Endothelial cell of umbilical vein (primary cell): ENCODE measurements around the gene IL13RA1. TPM values are rescaled to one million over a fixed set of nuclear protein-coding genes. Genes with fewer than 3 reads are reported as not detected.

Experiments
- Bru-seq: library from RNA; stranded (reverse); fragments of 400-500 nt; gene quantifications from one replicate; lab custom pipeline; 2021; lab: Mats Ljungman, UMichigan
- BruChase-seq, 2 experiments: library from RNA; stranded (reverse); fragments of 400-500 nt; gene quantifications; one replicate each; lab custom pipeline; 2021; lab: Mats Ljungman, UMichigan
- BruUV-seq: library from RNA; stranded (reverse); fragments of 400-500 nt; replicated peaks from 2 replicates; lab custom pipeline; 2021; lab: Mats Ljungman, UMichigan
- CTCF ChIA-PET: fragments of 300-600, 350-600 bp; sonication (Branson Sonifier 250); formaldehyde crosslinking; loops from one replicate; lab custom pipeline; 2021; ENCODE audit warnings: antibody characterized with exemption, inconsistent platforms; lab: Charles Lee
- POLR2A ChIA-PET: fragments of 300-600, 350-600 bp; sonication (Branson Sonifier 250); formaldehyde crosslinking; loops from one replicate; lab custom pipeline; 2021; ENCODE audit warnings: antibody characterized with exemption, inconsistent platforms; lab: Charles Lee
- DNase-seq: peaks from one replicate; pipeline ENCODE4 v3.0.0-alpha.2; 2011; ENCODE audit warnings: low read depth, low spot score
- FAIRE-seq: peaks from 2 replicates; lab custom pipeline; 2011; peaks lifted over from hg19 to GRCh38; lab: Jason Lieb, UNC
- H2AFZ ChIP-seq: 2 replicates; pipeline ENCODE4 v1.6.0; 2012; ENCODE audit warnings: low read depth, low read length, control low read depth, inconsistent platforms
- H3K27ac ChIP-seq: 2 replicates; pipeline ENCODE4 v1.5.1; 2011; ENCODE audit warnings: low read depth, mild to moderate bottlenecking, control low read depth, low read length, moderate library complexity; ENCODE audit not compliant: insufficient read depth
- H3K27me3 ChIP-seq, 2 experiments: 2 replicates each; pipeline versions ENCODE4 v1.6.0 to v1.6.1; 2011; ENCODE audit warnings: low read length in 2 of 2, mixed read lengths in 1 of 2; ENCODE audit not compliant: control insufficient read depth in 2 of 2, insufficient read depth in 2 of 2
- H3K36me3 ChIP-seq, 2 experiments: 2 replicates in 1 of 2; 3 replicates in 1 of 2; pipeline ENCODE4 v1.5.1; 2011; ENCODE audit warnings: low read length in 2 of 2, mild to moderate bottlenecking in 1 of 2, moderate library complexity in 1 of 2; ENCODE audit not compliant: control insufficient read depth in 2 of 2, insufficient read depth in 2 of 2; ENCODE audit errors: extremely low read depth in 1 of 2
- H3K4me1 ChIP-seq: 3 replicates; pipeline ENCODE4 v1.5.1; 2011; ENCODE audit warnings: mild to moderate bottlenecking, low read length; ENCODE audit not compliant: control insufficient read depth, insufficient read depth; ENCODE audit errors: extremely low read depth
- H3K4me2 ChIP-seq: 2 replicates; pipeline ENCODE4 v1.6.1; 2011; ENCODE audit warnings: low read length, control low read depth, mixed read lengths; ENCODE audit not compliant: insufficient read depth
- H3K4me3 ChIP-seq, 3 experiments: fragments of 200-600 bp in 1 of 3; sonication (generic), shearing (Covaris generic) in 1 of 3; replicated peaks in 1 of 3; 2 replicates each; pipeline ENCODE4 v1.5.1; 2011 to 2016; ENCODE audit warnings: control low read depth in 3 of 3, low read length in 3 of 3, mild to moderate bottlenecking in 2 of 3, inconsistent platforms in 1 of 3, low read depth in 1 of 3, moderate library complexity in 1 of 3; ENCODE audit not compliant: insufficient read depth in 1 of 3
- H3K79me2 ChIP-seq: 2 replicates; pipeline ENCODE4 v1.6.0; 2012; ENCODE audit warnings: low read length, inconsistent platforms; ENCODE audit not compliant: control insufficient read depth, insufficient read depth
- H3K9ac ChIP-seq: replicated peaks from 2 replicates; pipeline ENCODE3; 2011; ENCODE audit warnings: low read length, control low read depth; ENCODE audit not compliant: insufficient read depth; ENCODE audit errors: extremely low read depth
- H3K9me1 ChIP-seq: replicated peaks from 3 replicates; pipeline ENCODE4 v1.6.0; 2011; ENCODE audit warnings: mild to moderate bottlenecking, low read length; ENCODE audit not compliant: control insufficient read depth, insufficient read depth; ENCODE audit errors: extremely low read depth
- H3K9me3 ChIP-seq: replicated peaks from 2 replicates; pipeline ENCODE4 v1.5.1; 2012; ENCODE audit warnings: low read length, inconsistent platforms; ENCODE audit not compliant: control insufficient read depth, insufficient read depth
- H4K20me1 ChIP-seq: replicated peaks from 2 replicates; pipeline ENCODE3; 2011; ENCODE audit warnings: mild to moderate bottlenecking, low read length; ENCODE audit not compliant: control insufficient read depth, insufficient read depth; ENCODE audit errors: extremely low read depth
- FOS ChIP-seq: IDR thresholded peaks from 2 replicates; pipeline ENCODE4 v1.6.1; 2011; ENCODE audit warnings: mild to moderate bottlenecking, low read length, moderate library complexity, borderline replicate concordance; ENCODE audit not compliant: insufficient read depth
- GATA2 ChIP-seq: IDR thresholded peaks from 2 replicates; pipeline ENCODE4 v1.7.0; 2011; ENCODE audit warnings: low read depth, mild to moderate bottlenecking, moderate library complexity, mixed read lengths, low read length; ENCODE audit not compliant: insufficient read length, insufficient read depth
- JUN ChIP-seq: IDR thresholded peaks from 2 replicates; pipeline ENCODE4 v1.6.1; 2011; ENCODE audit warnings: borderline replicate concordance, low read depth; ENCODE audit not compliant: insufficient read length, insufficient read depth
- MYC ChIP-seq: IDR thresholded peaks from one replicate; pipeline ENCODE4 v1.6.1; 2011; ENCODE audit warnings: mild to moderate bottlenecking, low read depth, low read length
- POLR2A ChIP-seq: IDR thresholded peaks from 2 replicates; pipeline ENCODE4 v1.6.1; 2012; ENCODE audit warnings: low read depth, mild to moderate bottlenecking, control low read depth, low read length
- POLR2AphosphoS5 ChIP-seq: IDR thresholded peaks from 2 replicates; pipeline ENCODE4 v1.6.1; 2012; ENCODE audit warnings: low read depth, mild to moderate bottlenecking, control low read depth, low read length, moderate library complexity; ENCODE audit not compliant: insufficient read depth
- dilution Hi-C: fragments of 300-500 bp; cut with MboI; formaldehyde crosslinking; loops from one replicate; pipeline ENCODE4 v1.15.0; 2019; ENCODE audit warnings: low sequenced_read_pairs; ENCODE audit not compliant: extremely low pct_ligation_motif_present
- intact Hi-C: fragments of 100-400 bp; cut with micrococcal nuclease; formaldehyde crosslinking; loops from one replicate; pipeline ENCODE4 v1.10.0; 2022
- long read RNA-seq: library from polyadenylated mRNA; stranded (forward); transcript quantifications from one replicate; pipeline ENCODE4 v2.0.0, GENCODE V29; 2021
- polyA minus RNA-seq, 3 experiments: library from RNA; depleted of rRNA, polyadenylated mRNA; stranded (reverse); fragments of >200 nt; gene quantifications; 1 replicate in 1 of 3; 2 replicates in 2 of 3; pipeline ENCODE4 v1.2.3, GENCODE V29; 2011
- polyA plus RNA-seq, 4 experiments: library from polyadenylated mRNA; depleted of rRNA in 3 of 4; stranded (reverse) in 3 of 4; unstranded in 1 of 4; fragments of >200 nt; gene quantifications; 2 replicates each; pipeline versions ENCODE4 v1.2.1 to v1.2.3, GENCODE V29; 2011 to 2012; ENCODE audit warnings: missing spikeins in 1 of 4
- total RNA-seq: library from RNA; stranded (reverse); gene quantifications from 2 replicates; pipeline ENCODE4 v1.2.3, GENCODE V29; 2021
- TF ChIP-seq, protein P1 (sequence below): IDR thresholded peaks from 2 replicates; pipeline ENCODE4 v1.6.1; 2011; ENCODE audit not compliant: insufficient read depth, insufficient read length
- TF ChIP-seq, protein P2 (sequence below), 2 donors: IDR thresholded peaks; 1 replicate in 1 of 2; 2 replicates in 1 of 2; pipeline ENCODE4 v1.5.1; 2011; ENCODE audit warnings: low read length in 2 of 2, mild to moderate bottlenecking in 2 of 2, moderate library complexity in 2 of 2, control low read depth in 1 of 2, inconsistent platforms in 1 of 2, low read depth in 1 of 2; ENCODE audit not compliant: insufficient read depth in 1 of 2; ENCODE audit errors: extremely low read depth in 1 of 2

IL13RA1 gene
- 61.9 and 66.4 TPM in 2 replicates for total RNA-seq
- 32.8 and 40.7 TPM in 2 replicates for polyA plus RNA-seq
- polyA plus RNA-seq (2011; cell fraction: cytosol; rRNA removed): 45.2 and 46.9 TPM in 2 replicates
- polyA plus RNA-seq (2011; cell fraction: nucleus; rRNA removed): 24.0 and 31.2 TPM in 2 replicates
- 68.4 and 74.8 TPM in 2 replicates for polyA plus RNA-seq (2012)
- polyA minus RNA-seq: 35.9 and 49.6 TPM in 2 replicates
- polyA minus RNA-seq (2011; cell fraction: cytosol; rRNA and poly(A)+ RNA removed): 15.4 TPM
- 21.7 and 33.2 TPM in 2 replicates for polyA minus RNA-seq (2011; cell fraction: nucleus; rRNA and poly(A)+ RNA removed)
- percentile 72 among the genes with signal in this experiment for Bru-seq, nascent RNA
- BruChase-seq, experiment 1, labeled RNA remaining after a 6-hour chase: percentile 83 among the genes with signal in this experiment
- BruChase-seq, experiment 2, labeled RNA remaining after a 2-hour chase: percentile 73 among the genes with signal in this experiment
- long read RNA-seq, full-length matches to known transcripts: 149 of 181 reads
- long read RNA-seq, partial matches to known transcripts: 7 of 181 reads
- long read RNA-seq, other reads (novel, unspliced or antisense): 25 of 181 reads

DNA sequence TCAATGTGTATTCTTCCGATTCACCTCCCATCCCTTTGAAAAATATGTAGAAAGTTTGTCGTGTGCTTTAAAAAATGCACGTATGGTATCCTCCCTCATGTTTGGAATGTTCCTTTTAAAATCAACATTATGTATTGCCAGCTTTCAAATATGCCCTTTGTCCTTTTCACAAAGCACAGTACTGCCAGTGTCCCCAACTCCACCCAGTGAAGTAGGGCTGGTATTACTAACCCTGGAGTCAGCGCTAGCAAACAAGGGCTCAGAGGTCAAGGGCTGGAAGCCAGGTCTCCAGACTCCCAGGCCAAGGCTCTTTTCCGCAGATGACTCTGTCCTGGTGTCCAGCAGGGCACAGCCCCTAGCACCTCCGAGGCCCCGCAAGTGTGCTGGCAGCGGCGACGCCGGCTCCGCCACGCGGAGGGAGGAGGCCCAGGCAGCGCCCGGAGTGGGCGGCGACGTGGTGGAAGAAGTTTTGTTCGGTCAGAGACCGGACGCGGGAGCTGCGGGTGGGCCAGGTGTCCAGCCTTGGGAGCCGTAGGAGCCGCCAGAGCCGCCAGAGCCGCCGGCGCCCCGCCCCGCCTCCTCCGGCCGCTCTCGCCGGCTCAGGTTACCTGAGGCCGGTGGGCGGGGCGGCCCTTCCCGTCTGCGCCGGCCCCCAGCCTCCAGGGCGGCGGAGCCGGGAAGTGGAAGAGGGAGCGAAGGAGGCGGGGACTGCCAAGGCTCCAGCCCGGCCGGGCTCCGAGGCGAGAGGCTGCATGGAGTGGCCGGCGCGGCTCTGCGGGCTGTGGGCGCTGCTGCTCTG, at the start of gene IL13RA1:
TSS of gene IL13RA1 (plus strand) at position 720 of the 799 bp plus-strand sequence. CDS start at position 753, 33 bp downstream.
- Histone ChIP-seq H4K20me1 (no peaks in the 10 kb centered on the region), H3K9ac (peak within 1 kb of the TSS; percentile 62), H3K27me3 (no peaks in the 10 kb centered on the region), H2AFZ (peak within 1 kb of the TSS; percentile 89), H3K4me3 (peak within 1 kb of the TSS; percentile 60 to 75 (median 71)), H3K9me1 (no peaks in the 10 kb centered on the region), H3K27ac (peak within 1 kb of the TSS; percentile 80), H3K79me2 (peaks cover 18% of the 10 kb centered on the region), H3K4me1 (peaks cover 37% of the 10 kb centered on the region), H3K9me3 (no peaks in the 10 kb centered on the region), H3K4me2 (peak within 1 kb of the TSS; percentile 70), H3K36me3 (no peaks in the 10 kb centered on the region)
- ChIA-PET CTCF (interaction anchor here (1.2 to 2.4 kb wide), 3 partner anchors 25 to 82 kb away, joined by 3 to 8 read pairs (median 4); no protein-coding TSS in a partner anchor), POLR2A (no interaction called here)
- intact Hi-C loops: loop anchor here (1.0 kb wide), 2 partner anchors 25 to 33 kb away; no protein-coding TSS in a partner anchor
- TF ChIP-seq MYC (no peak), JUN (no peak), POLR2AphosphoS5 (peak; percentile 34), FOS (no peak), GATA2 (no peak), POLR2A (peak; percentile 50)
- TF ChIP-seq, protein P1, sequence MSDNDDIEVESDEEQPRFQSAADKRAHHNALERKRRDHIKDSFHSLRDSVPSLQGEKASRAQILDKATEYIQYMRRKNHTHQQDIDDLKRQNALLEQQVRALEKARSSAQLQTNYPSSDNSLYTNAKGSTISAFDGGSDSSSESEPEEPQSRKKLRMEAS: peak; percentile 17
- TF ChIP-seq, protein P2, sequence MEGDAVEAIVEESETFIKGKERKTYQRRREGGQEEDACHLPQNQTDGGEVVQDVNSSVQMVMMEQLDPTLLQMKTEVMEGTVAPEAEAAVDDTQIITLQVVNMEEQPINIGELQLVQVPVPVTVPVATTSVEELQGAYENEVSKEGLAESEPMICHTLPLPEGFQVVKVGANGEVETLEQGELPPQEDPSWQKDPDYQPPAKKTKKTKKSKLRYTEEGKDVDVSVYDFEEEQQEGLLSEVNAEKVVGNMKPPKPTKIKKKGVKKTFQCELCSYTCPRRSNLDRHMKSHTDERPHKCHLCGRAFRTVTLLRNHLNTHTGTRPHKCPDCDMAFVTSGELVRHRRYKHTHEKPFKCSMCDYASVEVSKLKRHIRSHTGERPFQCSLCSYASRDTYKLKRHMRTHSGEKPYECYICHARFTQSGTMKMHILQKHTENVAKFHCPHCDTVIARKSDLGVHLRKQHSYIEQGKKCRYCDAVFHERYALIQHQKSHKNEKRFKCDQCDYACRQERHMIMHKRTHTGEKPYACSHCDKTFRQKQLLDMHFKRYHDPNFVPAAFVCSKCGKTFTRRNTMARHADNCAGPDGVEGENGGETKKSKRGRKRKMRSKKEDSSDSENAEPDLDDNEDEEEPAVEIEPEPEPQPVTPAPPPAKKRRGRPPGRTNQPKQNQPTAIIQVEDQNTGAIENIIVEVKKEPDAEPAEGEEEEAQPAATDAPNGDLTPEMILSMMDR (IDR thresholded peaks at IDR 0.05; ENCODE audit: extremely low read depth in 1 of 2, insufficient read depth in 1 of 2, low read depth in 1 of 2, low read length in 2 of 2): no peak
- FAIRE-seq (peak; percentile 81), DNase-seq (peak; percentile 86)
- TSS peak; percentile 66 for BruUV-seq
- dilution Hi-C loops: no loop called here
